GM12891 (cell line): Measurements from ENCODE around the gene LYPD1.

Experiments
- PAX5 ChIP-seq: IDR thresholded peaks from 2 replicates; pipeline ENCODE4 v1.6.1; 2011; ENCODE audit warnings: low read length, moderate library complexity, mild to moderate bottlenecking; ENCODE audit not compliant: insufficient read depth, severe bottlenecking
- POLR2A ChIP-seq: IDR thresholded peaks from 2 replicates; pipeline ENCODE4 v1.6.1; 2011; ENCODE audit warnings: low read depth, low read length, control low read depth
- POLR2AphosphoS5 ChIP-seq: IDR thresholded peaks from 2 replicates; pipeline ENCODE4 v1.6.1; 2011; ENCODE audit warnings: low read depth, low read length, control low read depth
- SPI1 ChIP-seq: IDR thresholded peaks from 2 replicates; pipeline ENCODE4 v1.6.1; 2011; ENCODE audit warnings: low read depth, low read length, control low read depth
- TAF1 ChIP-seq: IDR thresholded peaks from 2 replicates; pipeline ENCODE4 v1.6.1; 2011; ENCODE audit warnings: low read depth, low read length, control low read depth

DNA sequence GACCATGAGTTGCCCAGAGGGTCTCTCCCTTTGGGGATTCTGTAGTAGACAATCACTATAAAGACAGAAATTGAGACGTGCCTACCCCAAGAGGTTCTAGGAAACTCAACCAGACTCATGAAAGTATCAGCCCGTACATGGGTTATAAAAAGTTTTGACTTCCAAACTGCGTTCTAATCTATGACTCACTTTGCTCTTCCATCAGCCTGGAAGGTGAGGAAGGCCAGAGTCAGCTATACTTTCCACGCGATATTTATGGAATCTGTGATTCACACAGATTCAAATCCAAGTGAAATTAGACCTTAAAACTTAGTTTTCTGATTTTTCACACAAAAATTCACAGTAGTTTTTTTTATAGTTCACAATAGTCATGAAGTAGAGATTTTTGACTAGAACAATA is 7.7 kb upstream of the LYPD1 start:
- TF ChIP-seq POLR2A (no peak), POLR2AphosphoS5 (no peak), TAF1 (no peak), SPI1 (no peak), PAX5 (no peak)
